Measurements from ENCODE around the gene TRMT5. TPM values are rescaled to one million over a fixed set of nuclear protein-coding genes. Genes with fewer than 3 reads are reported as not detected.

The TRMT5 gene
- total and polyA plus RNA-seq, 10 of the 15 experiments (the other 5 are each of a cell fraction or from before 2014, with no cell fraction given), result 6.6 to 13.1 (median 9.4) TPM

- intact Hi-C loops (cut with micrococcal nuclease; ENCODE audit: unreplicated experiment) (no loop called here), in situ Hi-C loops (cut with MboI) (no loop called here)
- no peaks in the 10 kb centered on the region for H3K27me3 ChIP-seq (replicated peaks in 1 of 2; ENCODE audit: control insufficient read depth in 2 of 2, insufficient read depth in 2 of 2, low read length in 1 of 2)
- H3K4me1 ChIP-seq (ENCODE audit: control insufficient read depth, insufficient read depth, low read length), result peaks cover 6% of the 10 kb centered on the region; the same call in 1 of the 2 replicates
- DNase-seq (ENCODE audit: low read depth, low spot score), result no peak
- H3K4me3 ChIP-seq, result no peak overlapping the region
- no peaks in the 10 kb centered on the region for H3K79me2 ChIP-seq (ENCODE audit: control insufficient read depth, insufficient read depth, low read length)
- no peaks in the 10 kb centered on the region for H3K36me3 ChIP-seq (ENCODE audit: control insufficient read depth in 2 of 2, insufficient read depth in 2 of 2, low read length in 1 of 2)
- SMC1A ChIA-PET (ENCODE audit: uncharacterized antibody, unreplicated experiment), result no interaction called here
- BruUV-seq (replicated peaks), result no TSS peak
- H3K4me2 ChIP-seq (ENCODE audit: control insufficient read depth, insufficient read depth), result no peak overlapping the region
- H3K9ac ChIP-seq (ENCODE audit: control insufficient read depth, insufficient read depth, low read length), result no peak overlapping the region
- POLR2A ChIA-PET, result no interaction called here
- FAIRE-seq, result no peak
- H3K27ac ChIP-seq (ENCODE audit: control insufficient read depth, insufficient read depth), result no peak overlapping the region
- CTCF ChIA-PET, result no interaction called here
- H2AFZ ChIP-seq (ENCODE audit: control insufficient read depth, low read depth, low read length), result no peak overlapping the region
- no peak for ATAC-seq
- RAD21 ChIA-PET (ENCODE audit: unreplicated experiment), result no interaction called here
- 95% methylated on average over 2 of the region's 2 CpGs for WGBS (ENCODE audit: insufficient coverage, insufficient replicate concordance, low lambda C conversion rate, missing lambda C conversion rate)
- no peaks in the 10 kb centered on the region for H4K20me1 ChIP-seq (ENCODE audit: control insufficient read depth, insufficient read depth)
- H3K9me3 ChIP-seq (replicated peaks; ENCODE audit: control insufficient read depth, insufficient read depth, low read length), result no peaks in the 10 kb centered on the region
- TF ChIP-seq ELK1 (IDR thresholded peaks at IDR 0.05; ENCODE audit: low read depth, low read length) (no peak), LARP7 (IDR thresholded peaks at IDR 0.05) (no peak), CUX1 (IDR thresholded peaks at IDR 0.05; ENCODE audit: insufficient replicate concordance, low read depth, low read length) (no peak), RELA (IDR thresholded peaks at IDR 0.05; ENCODE audit: borderline replicate concordance, partially characterized antibody) (no peak), E2F8 (IDR thresholded peaks at IDR 0.05; ENCODE audit: low read depth, partially characterized antibody) (no peak), ZSCAN29 (IDR thresholded peaks at IDR 0.05) (no peak), SMC3 (IDR thresholded peaks at IDR 0.05; ENCODE audit: borderline replicate concordance, low read length) (no peak), STAT3 (IDR thresholded peaks at IDR 0.05; ENCODE audit: low read depth, low read length) (no peak), CEBPZ (IDR thresholded peaks at IDR 0.05; ENCODE audit: low read depth, low read length) (no peak), USF1 (IDR thresholded peaks at IDR 0.05; ENCODE audit: borderline replicate concordance, extremely low read length, insufficient read depth, low read depth, low read length) (no peak)
Measured at GRCh38 chr14:60922050-60922449, 58.8 kb downstream of the TRMT5 start.

Measured in GM12878 (cell line).